H1 (cell line): ENCODE data around the gene CRYAB. TPM values are rescaled to one million over a fixed set of nuclear protein-coding genes. Genes with fewer than 3 reads are reported as not detected.

Source experiments
- CHD1 ChIP-seq: IDR thresholded peaks from 2 replicates; pipeline ENCODE4 v1.6.1; 2012; ENCODE audit warnings: low read depth, low read length, improper control_type of control experiment
- CHD2 ChIP-seq: IDR thresholded peaks from 2 replicates; pipeline ENCODE4 v1.6.1; 2012; ENCODE audit warnings: low read length, improper control_type of control experiment
- SP2 ChIP-seq: IDR thresholded peaks from 2 replicates; pipeline ENCODE4 v1.6.1; 2012; ENCODE audit warnings: mild to moderate bottlenecking, low read length, inconsistent platforms
- TCF12 ChIP-seq: IDR thresholded peaks from 2 replicates; pipeline ENCODE4 v1.6.1; 2011; ENCODE audit warnings: low read depth, mild to moderate bottlenecking, low read length
- polyA plus RNA-seq, 7 experiments: library from polyadenylated mRNA; depleted of rRNA in 3 of 7; stranded (reverse) in 5 of 7; unstranded in 2 of 7; fragments of >200 nt in 5 of 7; fragments of 200-250 nt in 2 of 7; gene quantifications; 1 replicate in 5 of 7; 2 replicates in 1 of 7; 4 replicates in 1 of 7; pipeline versions ENCODE4 v1.2.1 to v1.2.3, GENCODE V29; 2011 to 2013; ENCODE audit warnings: missing spikeins in 2 of 7, mixed read lengths in 2 of 7
- total RNA-seq: library from RNA; stranded (reverse); fragmentation: NEBNext Ultra II Directional; extraction: Animal tissue kit (Norgen Biotek cat#: 25700); gene quantifications from 2 replicates; pipeline ENCODE4 v1.2.1, GENCODE V29; 2021
- TF ChIP-seq, protein P1 (sequence below): fragments of 300-600 bp; sonication (generic); IDR thresholded peaks from 2 replicates; pipeline ENCODE4 v1.7.1; 2012; ENCODE audit warnings: low read length, moderate library complexity, mild to moderate bottlenecking, inconsistent platforms; ENCODE audit not compliant: insufficient replicate concordance
- TF ChIP-seq, protein P2 (sequence below): IDR thresholded peaks from 2 replicates; pipeline ENCODE4 v1.6.1; 2011; ENCODE audit warnings: low read length, improper control_type of control experiment

The CRYAB gene
- total and polyA plus RNA-seq, 2 of the 8 experiments (the other 6 are each of a cell fraction or from before 2014, with no cell fraction given) = 1.9 to 2.0 TPM

DNA sequence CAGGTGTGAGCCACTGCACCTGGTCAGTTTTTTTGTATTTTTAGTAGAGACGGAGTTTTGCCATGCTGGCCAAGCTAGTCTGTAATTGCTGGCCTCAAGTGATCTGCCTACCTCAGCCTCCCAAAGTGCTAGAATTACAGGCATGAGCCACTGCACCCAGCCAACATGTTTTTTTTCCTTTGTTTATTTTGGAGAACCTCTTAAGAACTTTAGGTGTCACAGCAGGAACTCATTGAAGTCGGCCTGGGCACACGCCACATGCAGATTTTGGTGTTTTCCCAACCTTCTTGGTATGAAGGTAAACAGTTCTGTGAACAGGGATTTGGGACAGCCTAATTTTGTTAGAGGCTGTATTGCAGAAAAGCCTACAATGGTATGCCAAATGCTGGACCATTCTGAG lies 34.9 kb upstream of the CRYAB start (continued):
- TF ChIP-seq, protein P1, sequence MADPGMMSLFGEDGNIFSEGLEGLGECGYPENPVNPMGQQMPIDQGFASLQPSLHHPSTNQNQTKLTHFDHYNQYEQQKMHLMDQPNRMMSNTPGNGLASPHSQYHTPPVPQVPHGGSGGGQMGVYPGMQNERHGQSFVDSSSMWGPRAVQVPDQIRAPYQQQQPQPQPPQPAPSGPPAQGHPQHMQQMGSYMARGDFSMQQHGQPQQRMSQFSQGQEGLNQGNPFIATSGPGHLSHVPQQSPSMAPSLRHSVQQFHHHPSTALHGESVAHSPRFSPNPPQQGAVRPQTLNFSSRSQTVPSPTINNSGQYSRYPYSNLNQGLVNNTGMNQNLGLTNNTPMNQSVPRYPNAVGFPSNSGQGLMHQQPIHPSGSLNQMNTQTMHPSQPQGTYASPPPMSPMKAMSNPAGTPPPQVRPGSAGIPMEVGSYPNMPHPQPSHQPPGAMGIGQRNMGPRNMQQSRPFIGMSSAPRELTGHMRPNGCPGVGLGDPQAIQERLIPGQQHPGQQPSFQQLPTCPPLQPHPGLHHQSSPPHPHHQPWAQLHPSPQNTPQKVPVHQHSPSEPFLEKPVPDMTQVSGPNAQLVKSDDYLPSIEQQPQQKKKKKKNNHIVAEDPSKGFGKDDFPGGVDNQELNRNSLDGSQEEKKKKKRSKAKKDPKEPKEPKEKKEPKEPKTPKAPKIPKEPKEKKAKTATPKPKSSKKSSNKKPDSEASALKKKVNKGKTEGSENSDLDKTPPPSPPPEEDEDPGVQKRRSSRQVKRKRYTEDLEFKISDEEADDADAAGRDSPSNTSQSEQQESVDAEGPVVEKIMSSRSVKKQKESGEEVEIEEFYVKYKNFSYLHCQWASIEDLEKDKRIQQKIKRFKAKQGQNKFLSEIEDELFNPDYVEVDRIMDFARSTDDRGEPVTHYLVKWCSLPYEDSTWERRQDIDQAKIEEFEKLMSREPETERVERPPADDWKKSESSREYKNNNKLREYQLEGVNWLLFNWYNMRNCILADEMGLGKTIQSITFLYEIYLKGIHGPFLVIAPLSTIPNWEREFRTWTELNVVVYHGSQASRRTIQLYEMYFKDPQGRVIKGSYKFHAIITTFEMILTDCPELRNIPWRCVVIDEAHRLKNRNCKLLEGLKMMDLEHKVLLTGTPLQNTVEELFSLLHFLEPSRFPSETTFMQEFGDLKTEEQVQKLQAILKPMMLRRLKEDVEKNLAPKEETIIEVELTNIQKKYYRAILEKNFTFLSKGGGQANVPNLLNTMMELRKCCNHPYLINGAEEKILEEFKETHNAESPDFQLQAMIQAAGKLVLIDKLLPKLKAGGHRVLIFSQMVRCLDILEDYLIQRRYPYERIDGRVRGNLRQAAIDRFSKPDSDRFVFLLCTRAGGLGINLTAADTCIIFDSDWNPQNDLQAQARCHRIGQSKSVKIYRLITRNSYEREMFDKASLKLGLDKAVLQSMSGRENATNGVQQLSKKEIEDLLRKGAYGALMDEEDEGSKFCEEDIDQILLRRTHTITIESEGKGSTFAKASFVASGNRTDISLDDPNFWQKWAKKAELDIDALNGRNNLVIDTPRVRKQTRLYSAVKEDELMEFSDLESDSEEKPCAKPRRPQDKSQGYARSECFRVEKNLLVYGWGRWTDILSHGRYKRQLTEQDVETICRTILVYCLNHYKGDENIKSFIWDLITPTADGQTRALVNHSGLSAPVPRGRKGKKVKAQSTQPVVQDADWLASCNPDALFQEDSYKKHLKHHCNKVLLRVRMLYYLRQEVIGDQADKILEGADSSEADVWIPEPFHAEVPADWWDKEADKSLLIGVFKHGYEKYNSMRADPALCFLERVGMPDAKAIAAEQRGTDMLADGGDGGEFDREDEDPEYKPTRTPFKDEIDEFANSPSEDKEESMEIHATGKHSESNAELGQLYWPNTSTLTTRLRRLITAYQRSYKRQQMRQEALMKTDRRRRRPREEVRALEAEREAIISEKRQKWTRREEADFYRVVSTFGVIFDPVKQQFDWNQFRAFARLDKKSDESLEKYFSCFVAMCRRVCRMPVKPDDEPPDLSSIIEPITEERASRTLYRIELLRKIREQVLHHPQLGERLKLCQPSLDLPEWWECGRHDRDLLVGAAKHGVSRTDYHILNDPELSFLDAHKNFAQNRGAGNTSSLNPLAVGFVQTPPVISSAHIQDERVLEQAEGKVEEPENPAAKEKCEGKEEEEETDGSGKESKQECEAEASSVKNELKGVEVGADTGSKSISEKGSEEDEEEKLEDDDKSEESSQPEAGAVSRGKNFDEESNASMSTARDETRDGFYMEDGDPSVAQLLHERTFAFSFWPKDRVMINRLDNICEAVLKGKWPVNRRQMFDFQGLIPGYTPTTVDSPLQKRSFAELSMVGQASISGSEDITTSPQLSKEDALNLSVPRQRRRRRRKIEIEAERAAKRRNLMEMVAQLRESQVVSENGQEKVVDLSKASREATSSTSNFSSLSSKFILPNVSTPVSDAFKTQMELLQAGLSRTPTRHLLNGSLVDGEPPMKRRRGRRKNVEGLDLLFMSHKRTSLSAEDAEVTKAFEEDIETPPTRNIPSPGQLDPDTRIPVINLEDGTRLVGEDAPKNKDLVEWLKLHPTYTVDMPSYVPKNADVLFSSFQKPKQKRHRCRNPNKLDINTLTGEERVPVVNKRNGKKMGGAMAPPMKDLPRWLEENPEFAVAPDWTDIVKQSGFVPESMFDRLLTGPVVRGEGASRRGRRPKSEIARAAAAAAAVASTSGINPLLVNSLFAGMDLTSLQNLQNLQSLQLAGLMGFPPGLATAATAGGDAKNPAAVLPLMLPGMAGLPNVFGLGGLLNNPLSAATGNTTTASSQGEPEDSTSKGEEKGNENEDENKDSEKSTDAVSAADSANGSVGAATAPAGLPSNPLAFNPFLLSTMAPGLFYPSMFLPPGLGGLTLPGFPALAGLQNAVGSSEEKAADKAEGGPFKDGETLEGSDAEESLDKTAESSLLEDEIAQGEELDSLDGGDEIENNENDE = no peak
- TF ChIP-seq SP2 (no peak), CHD2 (no peak), CHD1 (no peak), TCF12 (no peak)
- TF ChIP-seq, protein P2, sequence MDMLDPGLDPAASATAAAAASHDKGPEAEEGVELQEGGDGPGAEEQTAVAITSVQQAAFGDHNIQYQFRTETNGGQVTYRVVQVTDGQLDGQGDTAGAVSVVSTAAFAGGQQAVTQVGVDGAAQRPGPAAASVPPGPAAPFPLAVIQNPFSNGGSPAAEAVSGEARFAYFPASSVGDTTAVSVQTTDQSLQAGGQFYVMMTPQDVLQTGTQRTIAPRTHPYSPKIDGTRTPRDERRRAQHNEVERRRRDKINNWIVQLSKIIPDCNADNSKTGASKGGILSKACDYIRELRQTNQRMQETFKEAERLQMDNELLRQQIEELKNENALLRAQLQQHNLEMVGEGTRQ = no peak
